T-helper 1 cell (primary cell): Measurements from ENCODE around the gene UBR2.
"Not testable (repeated sequence)": the region's sequence is repeated elsewhere in the genome, so short reads cannot be mapped to it uniquely, and the experiment has no call there.

Experiments
- DNase-seq, 5 donors: peaks; one replicate each; pipeline ENCODE4 v3.0.0-alpha.2; 2012 to 2020

The UBR2 gene

GRCh38 chr6:42618686-42619085, 54.9 kb downstream of the UBR2 start:
- DNase-seq, result no peak

- no peak for DNase-seq
These were observed 56.1 kb downstream of the UBR2 start for GRCh38 chr6:42619963-42620362.

- no peak for DNase-seq
These were observed 60.8 kb downstream of the UBR2 start for GRCh38 chr6:42624601-42625000.

- no peak for DNase-seq
These were observed 63.2 kb downstream of the UBR2 start for GRCh38 chr6:42627044-42627443.

- no peak for DNase-seq
These were observed 63.8 kb downstream of the UBR2 start for GRCh38 chr6:42627674-42628073.

GRCh38 chr6:42628604-42629003, 64.8 kb downstream of the UBR2 start:
- no peak for DNase-seq

GRCh38 chr6:42629845-42630244, 66.0 kb downstream of the UBR2 start:
- DNase-seq, result no peak

GRCh38 chr6:42637681-42638080, 73.9 kb downstream of the UBR2 start:
- peak in 1 of 5 donors; percentile 49 for DNase-seq

GRCh38 chr6:42642794-42643193, 79.0 kb downstream of the UBR2 start:
- no peak for DNase-seq

- no peak for DNase-seq
These were observed 80.4 kb downstream of the UBR2 start for GRCh38 chr6:42644211-42644610.

GRCh38 chr6:42652024-42652746, 88.4 kb downstream of the UBR2 start:
- no peak for DNase-seq

- DNase-seq, result no peak
These were observed 90.0 kb downstream of the UBR2 start for GRCh38 chr6:42653851-42654250.

GRCh38 chr6:42659806-42660205, 96.0 kb downstream of the UBR2 start:
- DNase-seq, result no peak

- DNase-seq, result peak; percentile 61 to 85 (median 72)
These were observed 97.8 kb downstream of the UBR2 start for GRCh38 chr6:42661540-42662153.

GRCh38 chr6:42664718-42665117, 100.9 kb downstream of the UBR2 start:
- no peak for DNase-seq

GRCh38 chr6:42674368-42674767, 110.5 kb downstream of the UBR2 start:
- DNase-seq, result not testable (repeated sequence)

GRCh38 chr6:42674780-42675179, 111.0 kb downstream of the UBR2 start:
- DNase-seq, result no peak

- DNase-seq, result no peak
These were observed 115.5 kb downstream of the UBR2 start for GRCh38 chr6:42679358-42679757.

- no peak for DNase-seq
These were observed 124.5 kb downstream of the UBR2 start for GRCh38 chr6:42688281-42688680.

- DNase-seq, result no peak
These were observed 125.5 kb downstream of the UBR2 start for GRCh38 chr6:42689371-42689770.

- DNase-seq, result no peak
These were observed 126.4 kb downstream of the UBR2 start for GRCh38 chr6:42690151-42690702.

- no peak for DNase-seq
These were observed 127.0 kb downstream of the UBR2 start for GRCh38 chr6:42690872-42691271.

- DNase-seq, result no peak
These were observed 128.5 kb downstream of the UBR2 start for GRCh38 chr6:42692137-42692911.
